Right cardiac atrium (tissue), 5 donors: ENCODE results near the gene CRYZL1. TPM values are rescaled to one million over a fixed set of nuclear protein-coding genes. Genes with fewer than 3 reads are reported as not detected.
"Not testable (repeated sequence)": the region's sequence is repeated elsewhere in the genome, so short reads cannot be mapped to it uniquely, and the experiment has no call there.

Experiments used
- ATAC-seq, 2 donors: fragments of 200-7000 bp; cut with Tn5 transposase; one replicate each; pipeline versions ENCODE4 v1.8.0 to v1.9.1; 2020; ENCODE audit warnings: moderate library complexity in 2 of 2, mild to moderate bottlenecking in 1 of 2
- DNase-seq, 3 donors: peaks; one replicate each; pipeline ENCODE4 v3.0.0-alpha.2; 2020
- H3K27ac ChIP-seq: one replicate; pipeline ENCODE4 v1.5.1; 2013; ENCODE audit warnings: mild to moderate bottlenecking, low read length, control low read depth, moderate library complexity
- H3K27me3 ChIP-seq: one replicate; pipeline ENCODE4 v1.6.1; 2013; ENCODE audit not compliant: control insufficient read depth, insufficient read depth
- H3K4me1 ChIP-seq: one replicate; pipeline ENCODE4 v1.6.1; 2013; ENCODE audit warnings: low read length; ENCODE audit not compliant: control insufficient read depth, insufficient read depth
- H3K4me3 ChIP-seq: one replicate; pipeline ENCODE4 v1.5.1; 2013; ENCODE audit warnings: low read length, control low read depth
- H3K9me3 ChIP-seq: one replicate; pipeline ENCODE4 v1.6.1; 2013; ENCODE audit warnings: low read length; ENCODE audit not compliant: control insufficient read depth
- WGBS: extraction: QIAGEN DNeasy Blood & Tissue Kit; methylation state at CpG from one replicate; pipeline ENCODE4 v1.1.7; 2013; 5-methylcytosine and 5-hydroxymethylcytosine counted together
- intact Hi-C, 4 donors: fragments of 100-400 bp; cut with DNase I; formaldehyde crosslinking; loops; one replicate each; pipeline versions ENCODE4 v1.11.0 to v1.14.0; 2022 to 2023
- polyA plus RNA-seq: library from polyadenylated mRNA; stranded (reverse); fragments of 200-250 nt; gene quantifications from one replicate; pipeline ENCODE4 v1.2.3, GENCODE V29; 2013
- total RNA-seq, 4 donors: library from RNA; stranded (reverse); fragmentation: NEBNext Ultra II Directional; extraction: Animal tissue kit (Norgen Biotek cat#: 25700); gene quantifications; one replicate each; pipeline ENCODE4 v1.2.1, GENCODE V29; 2021
- donor health status: healthy with polysubstance abuse.
- donor health status: DM: no; HTN: yes; CAD: no.
- donor health status: DM: no; HTN: no; CAD: no.
- donor health status: DM: no; HTN: yes; CAD: no; lungs with severe emphysema.
- donor health status: DM: yes; HTN: yes; CAD: no.

Gene CRYZL1
- total and polyA plus RNA-seq, 5 donors = 25.0 to 37.5 (median 29.4) TPM

DNA sequence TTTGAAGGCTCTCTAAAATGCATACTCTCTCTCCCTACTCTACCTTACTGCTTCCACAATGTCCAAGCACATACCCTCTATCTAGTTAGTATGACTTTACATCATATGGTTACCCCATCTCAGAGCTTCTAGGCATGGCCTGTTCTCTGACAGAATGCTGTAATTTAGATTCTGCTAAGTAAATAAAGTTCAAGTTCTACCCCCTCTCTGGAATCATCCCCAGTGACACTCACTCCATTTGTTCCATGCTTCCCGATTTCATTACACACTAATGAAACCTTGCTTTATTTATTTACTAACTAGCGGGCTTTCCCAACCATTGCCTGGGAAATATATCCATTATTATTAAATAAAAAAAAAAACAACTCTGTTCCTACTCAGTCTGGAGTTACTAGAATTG, 7.3 kb downstream of the CRYZL1 start:
- DNase-seq (no peak), ATAC-seq (no peak)
- Histone ChIP-seq H3K27ac (no peak overlapping the region), H3K27me3 (no peaks in the 10 kb centered on the region), H3K9me3 (no peaks in the 10 kb centered on the region), H3K4me1 (no peaks in the 10 kb centered on the region), H3K4me3 (no peak overlapping the region)
- intact Hi-C loops = no loop called here
- 92% methylated on average over 2 of the region's 2 CpGs for WGBS

DNA sequence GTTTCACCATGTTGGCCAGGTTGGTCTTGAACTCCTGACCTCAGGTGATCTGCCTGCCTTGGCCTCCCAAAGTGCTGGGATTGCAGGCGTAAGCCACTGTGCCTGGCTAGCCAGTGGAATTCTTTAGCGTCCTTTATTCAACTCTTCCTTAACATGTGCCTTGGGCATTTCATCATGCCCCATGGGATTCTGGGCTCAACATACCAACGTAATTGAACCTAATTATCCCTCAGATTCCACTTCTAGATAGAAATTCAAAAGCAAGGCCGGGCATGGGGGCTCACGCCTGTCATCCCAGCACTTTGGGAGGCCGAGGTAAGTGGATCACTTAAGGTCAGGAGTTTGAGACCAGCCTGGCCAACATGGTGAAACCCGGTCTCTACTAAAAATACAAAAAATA, 15.4 kb downstream of the CRYZL1 start:
- H3K9me3 ChIP-seq, H3K27ac ChIP-seq, H3K27me3 ChIP-seq, H3K4me3 ChIP-seq, intact Hi-C loops, ATAC-seq, DNase-seq, H3K4me1 ChIP-seq: not testable (repeated sequence)
- 92% methylated on average over 7 of the region's 7 CpGs for WGBS

DNA sequence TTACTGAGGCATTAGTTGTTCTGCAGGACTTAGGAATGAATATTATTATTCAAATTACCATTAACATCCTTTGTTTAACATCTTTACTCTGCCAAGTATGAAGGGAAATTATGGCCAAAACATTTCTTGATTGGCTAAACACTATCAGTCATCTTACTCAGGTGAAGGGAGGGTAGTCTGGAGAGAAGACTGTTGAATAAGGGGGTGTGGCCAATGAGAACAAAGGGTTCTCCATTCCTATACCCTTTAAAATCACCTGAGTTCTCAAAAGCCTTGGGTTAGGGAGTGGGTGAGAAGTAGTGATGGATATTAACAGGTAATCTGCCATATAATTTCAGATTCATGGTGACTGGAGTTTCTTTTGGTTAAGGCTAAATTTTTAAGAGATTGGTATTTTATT, 19.3 kb downstream of the CRYZL1 start:
- Histone ChIP-seq H3K27me3 (no peaks in the 10 kb centered on the region), H3K4me1 (no peaks in the 10 kb centered on the region), H3K4me3 (no peak overlapping the region), H3K9me3 (no peaks in the 10 kb centered on the region), H3K27ac (no peak overlapping the region)
- intact Hi-C loops = no loop called here
- DNase-seq = no peak
- no peak for ATAC-seq

DNA sequence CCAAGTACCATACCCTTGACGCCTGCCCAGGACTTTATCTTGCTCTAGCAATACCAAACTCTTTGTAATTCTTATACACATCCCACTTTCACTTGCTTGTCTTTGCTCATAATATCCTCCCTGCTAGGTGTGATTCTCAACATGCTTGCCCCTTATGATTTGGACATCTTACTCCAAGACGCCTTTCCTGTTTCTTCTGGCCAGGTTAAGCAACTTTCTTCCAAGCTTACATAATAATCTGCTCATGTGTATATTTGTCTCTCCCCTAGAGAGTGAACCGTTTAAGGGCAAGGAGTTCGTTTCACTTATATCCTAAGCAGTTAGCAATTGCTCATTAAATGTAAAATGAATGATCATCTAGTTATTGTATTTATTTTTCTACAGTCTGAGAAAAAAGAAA, 21.8 kb downstream of the CRYZL1 start:
- intact Hi-C loops = no loop called here
- Histone ChIP-seq H3K27ac (no peak overlapping the region), H3K4me1 (no peaks in the 10 kb centered on the region), H3K27me3 (no peaks in the 10 kb centered on the region), H3K9me3 (no peaks in the 10 kb centered on the region), H3K4me3 (no peak overlapping the region)
- ATAC-seq = no peak
- 87% methylated on average over 4 of the region's 4 CpGs for WGBS
- DNase-seq = no peak

DNA sequence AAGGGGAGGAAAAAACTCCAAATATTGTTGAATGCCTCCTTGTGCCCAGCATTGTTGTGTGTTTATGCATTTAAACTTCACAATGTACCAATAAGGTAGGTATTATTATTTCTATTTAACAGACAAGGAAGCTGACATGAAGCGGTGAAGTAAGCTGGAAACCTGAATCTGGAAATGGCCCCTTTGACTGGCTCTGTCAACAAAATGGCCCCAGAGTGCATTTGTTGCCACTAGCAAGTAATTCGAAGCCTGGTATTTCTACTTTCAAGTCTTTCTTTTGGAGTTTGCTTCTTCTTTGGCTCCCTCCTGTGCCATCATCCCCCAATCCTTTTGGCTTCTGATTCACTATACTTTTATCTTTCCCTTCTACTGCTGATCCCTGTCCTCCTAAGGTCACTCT, 23.1 kb downstream of the CRYZL1 start:
- H3K27ac ChIP-seq = no peak overlapping the region
- H3K9me3 ChIP-seq = no peaks in the 10 kb centered on the region
- 98% methylated on average over 2 of the region's 2 CpGs for WGBS
- H3K4me3 ChIP-seq = no peak overlapping the region
- no peaks in the 10 kb centered on the region for H3K27me3 ChIP-seq
- H3K4me1 ChIP-seq = no peaks in the 10 kb centered on the region
- intact Hi-C loops = no loop called here
- ATAC-seq (no peak), DNase-seq (no peak)

DNA sequence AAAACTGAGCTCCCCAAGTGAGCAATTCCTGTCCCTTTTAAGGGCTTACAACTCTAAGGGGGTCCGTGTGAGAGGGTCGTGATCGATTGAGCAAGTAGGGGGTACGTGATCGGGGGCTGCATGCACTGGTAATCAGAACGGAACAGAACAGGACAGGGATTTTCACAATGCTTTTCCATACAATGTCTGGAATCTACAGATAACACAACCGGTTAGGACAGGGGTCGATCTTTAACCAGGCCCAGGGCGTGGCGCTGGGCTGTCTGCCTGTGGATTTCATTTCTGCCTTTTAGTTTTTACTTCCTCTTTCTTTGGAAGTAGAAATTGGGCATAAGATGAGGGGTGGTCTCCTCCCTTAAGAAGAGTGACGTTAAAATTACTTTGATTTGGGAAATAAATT, 24.0 kb downstream of the CRYZL1 start:
- intact Hi-C loops, ATAC-seq, H3K27ac ChIP-seq, H3K9me3 ChIP-seq, H3K4me3 ChIP-seq, H3K4me1 ChIP-seq, H3K27me3 ChIP-seq, DNase-seq: not testable (repeated sequence)
- 89% methylated on average over 11 of the region's 11 CpGs for WGBS

DNA sequence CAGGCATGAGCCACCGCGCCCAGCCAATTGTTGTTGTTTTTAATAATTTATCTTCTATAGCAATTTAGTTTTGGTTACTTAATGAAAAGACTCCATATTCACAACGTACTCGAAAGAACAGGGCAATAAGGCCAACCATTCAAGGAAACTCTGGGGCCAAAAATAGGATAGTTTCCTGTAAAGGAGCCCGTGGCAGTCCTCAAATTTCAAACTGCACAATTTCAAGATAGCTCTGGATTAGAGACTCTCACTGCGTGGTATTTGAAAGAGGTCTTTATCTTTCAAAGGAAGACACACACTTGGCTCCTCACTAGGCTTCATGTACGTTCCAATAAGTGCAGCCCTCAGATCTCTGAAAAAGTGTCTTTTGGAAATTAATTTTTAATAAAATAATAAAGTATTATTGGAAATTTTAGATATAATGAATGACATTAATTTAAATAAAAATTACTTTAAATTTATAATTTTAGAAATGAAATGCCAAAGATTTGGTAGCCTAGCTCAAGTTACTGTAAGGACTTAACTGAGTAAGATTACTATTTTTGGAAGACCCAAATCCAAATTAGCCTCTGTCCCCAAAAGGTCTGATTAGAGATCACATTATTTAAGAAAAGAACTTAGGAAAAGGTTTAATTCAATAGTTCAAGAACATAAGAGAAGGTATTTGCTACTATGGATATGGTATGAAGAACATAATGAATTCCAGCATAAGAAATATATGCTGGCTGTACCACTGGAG, 30.4 kb downstream of the CRYZL1 start:
- intact Hi-C loops = no loop called here
- Histone ChIP-seq H3K27me3 (no peaks in the 10 kb centered on the region), H3K9me3 (no peaks in the 10 kb centered on the region), H3K4me3 (no peak overlapping the region), H3K4me1 (no peaks in the 10 kb centered on the region), H3K27ac (no peak overlapping the region)
- 82% methylated on average over 7 of the region's 7 CpGs for WGBS
- ATAC-seq = no peak
- DNase-seq = no peak

DNA sequence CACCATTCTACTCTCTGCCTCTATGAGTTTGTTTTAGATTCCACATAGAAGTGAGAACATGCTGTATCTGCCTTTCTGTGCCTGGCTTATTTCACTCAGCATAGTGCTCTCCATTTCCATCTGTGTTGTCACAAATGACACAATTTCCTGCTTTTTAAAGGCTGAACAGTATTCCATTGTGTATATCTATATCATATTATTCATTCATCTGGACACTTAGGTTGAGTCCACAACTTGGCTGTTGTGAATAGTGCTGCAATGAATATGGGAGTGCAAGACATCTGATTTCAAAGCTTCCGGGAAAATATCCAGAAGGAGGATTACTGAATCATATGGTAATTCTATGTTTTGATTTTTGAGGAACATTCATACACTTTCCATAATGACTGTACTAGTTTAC, 33.0 kb downstream of the CRYZL1 start:
- DNase-seq (no peak), ATAC-seq (no peak)
- 51% methylated on average over 1 of the region's 1 CpG for WGBS
- no peaks in the 10 kb centered on the region for H3K27me3 ChIP-seq
- no peaks in the 10 kb centered on the region for H3K4me1 ChIP-seq
- intact Hi-C loops = no loop called here
- no peak overlapping the region for H3K4me3 ChIP-seq
- H3K27ac ChIP-seq = no peak overlapping the region
- no peaks in the 10 kb centered on the region for H3K9me3 ChIP-seq

DNA sequence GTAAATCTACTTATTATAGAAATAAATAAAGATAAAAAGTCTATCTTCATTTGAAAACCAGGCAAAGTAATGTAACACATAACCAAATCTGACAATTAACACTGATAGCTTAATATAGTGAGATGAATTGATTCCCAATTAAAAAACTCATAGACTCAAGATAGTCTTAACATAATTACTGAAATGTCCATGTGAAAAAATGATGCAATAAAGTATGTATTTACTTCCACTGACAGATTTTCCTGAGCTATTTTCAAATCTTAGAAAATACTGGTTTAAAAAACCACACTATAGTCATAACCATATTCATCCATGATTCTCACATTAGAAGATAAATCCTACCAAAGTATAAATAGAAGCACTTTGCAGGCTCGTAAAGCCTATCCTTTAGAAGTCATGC, 43.5 kb downstream of the CRYZL1 start:
- no peak overlapping the region for H3K4me3 ChIP-seq
- H3K27me3 ChIP-seq = no peaks in the 10 kb centered on the region
- ATAC-seq (no peak), DNase-seq (no peak)
- H3K9me3 ChIP-seq = no peaks in the 10 kb centered on the region
- intact Hi-C loops = no loop called here
- 58% methylated on average over 1 of the region's 1 CpG for WGBS
- H3K27ac ChIP-seq = no peak overlapping the region
- no peaks in the 10 kb centered on the region for H3K4me1 ChIP-seq

DNA sequence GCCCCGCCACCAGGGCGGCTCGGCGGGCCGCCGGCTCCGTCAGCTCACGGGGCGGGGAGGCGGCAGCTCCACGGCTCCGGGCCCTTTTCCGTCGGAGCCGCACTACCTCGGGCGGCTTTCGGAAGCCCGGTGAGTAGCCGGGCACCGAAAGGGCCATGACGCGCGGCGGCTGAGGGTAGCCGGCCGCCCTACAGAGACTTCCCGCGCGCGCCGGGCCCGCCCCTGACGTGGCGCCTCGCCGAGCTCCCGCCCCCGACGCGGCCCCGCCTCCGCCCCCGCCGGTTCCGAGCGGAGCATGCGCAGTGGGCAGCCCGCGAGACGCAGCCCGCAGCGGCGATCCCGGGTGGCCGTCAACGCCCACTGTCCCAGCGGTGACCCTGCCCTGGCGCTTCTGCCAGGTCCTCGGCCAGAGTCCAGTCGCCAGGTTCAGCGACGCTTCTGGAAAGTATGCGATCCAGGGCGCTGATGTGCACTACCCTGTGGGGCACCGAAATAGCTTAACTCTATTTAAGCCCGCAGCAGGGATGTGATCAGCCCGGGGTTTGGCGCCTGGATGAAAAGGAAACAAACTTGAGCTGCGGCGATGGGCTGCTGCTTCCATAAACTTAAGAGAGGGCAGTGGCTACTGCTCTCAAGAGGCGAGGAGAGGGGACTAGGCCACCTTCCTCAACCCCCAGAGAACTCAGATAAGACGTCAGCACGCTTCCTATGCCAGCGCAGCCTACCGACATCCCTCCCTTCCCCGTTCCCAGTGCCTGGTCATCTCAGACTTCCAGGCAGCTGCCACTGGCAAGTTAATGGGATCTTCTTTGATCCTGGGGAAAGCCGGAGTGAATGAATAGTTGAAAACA, 52.8 kb downstream of the CRYZL1 start, which contains the start of gene DONSON:
Gene DONSON (minus strand): TSS at position 200 of the 851 bp plus-strand sequence. CDS start 43 bp downstream, at position 157.
- DNase-seq (peak; percentile 91 to 97 (median 95)), ATAC-seq (peak; percentile 96 to 98)
- no peaks in the 10 kb centered on the region for H3K4me1 ChIP-seq
- intact Hi-C loops = no loop called here
- H3K27ac ChIP-seq = peak within 1 kb of the TSS; percentile 80
- no peaks in the 10 kb centered on the region for H3K9me3 ChIP-seq
- WGBS = under 1% methylated on average over 78 of the region's 78 CpGs
- H3K27me3 ChIP-seq = no peaks in the 10 kb centered on the region
- peak within 1 kb of the TSS; percentile 86 for H3K4me3 ChIP-seq

DNA sequence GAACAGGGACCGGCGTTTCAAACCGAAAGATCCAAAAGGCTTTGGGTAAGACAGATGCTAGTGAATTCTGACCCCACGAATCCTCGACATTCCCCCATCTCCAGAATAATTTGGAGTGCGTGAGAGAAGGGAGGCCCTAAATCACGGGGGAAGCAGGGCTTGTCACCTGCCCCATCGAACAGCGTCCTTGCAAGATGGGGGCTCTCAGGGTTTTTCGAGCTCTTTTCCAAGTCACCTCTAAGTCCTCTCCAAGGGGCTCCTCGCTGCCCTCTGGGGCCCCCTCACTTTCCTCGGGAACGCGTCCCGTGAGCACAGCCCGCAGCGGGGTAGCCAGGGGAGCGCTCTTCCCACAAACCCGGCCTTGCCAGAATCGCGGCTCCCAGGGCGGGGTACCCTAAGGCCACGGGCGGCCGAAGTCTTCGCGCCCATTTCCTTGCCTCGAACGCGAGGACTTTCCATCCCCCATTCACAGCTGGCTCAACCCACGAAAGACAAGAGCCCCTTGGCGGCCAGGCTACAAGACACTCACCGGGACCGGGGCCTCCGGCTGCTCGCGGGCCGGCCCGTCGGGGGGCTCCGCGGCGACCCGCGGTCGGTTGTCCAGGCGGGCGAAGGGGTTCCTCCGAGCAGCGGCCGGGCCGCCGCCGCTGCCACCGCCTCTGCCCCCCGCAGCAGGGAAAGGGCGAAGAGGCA, 53.6 kb downstream of the CRYZL1 start:
- Histone ChIP-seq H3K9me3 (no peaks in the 10 kb centered on the region), H3K27ac (peak overlapping the region; percentile 73), H3K4me1 (no peaks in the 10 kb centered on the region), H3K4me3 (peak overlapping the region; percentile 86), H3K27me3 (no peaks in the 10 kb centered on the region)
- intact Hi-C loops = no loop called here
- ATAC-seq (peak; percentile 43 to 61), DNase-seq (peak; percentile 50 to 78 (median 74))
- under 1% methylated on average over 57 of the region's 57 CpGs for WGBS
